Stimulated activated naive CD4-positive, alpha-beta T cell treated with Interleukin-2 at 50 U/mL for 16 hours (primary cell): ENCODE measurements around the gene TNS1.
"Not testable (repeated sequence)": the region's sequence is repeated elsewhere in the genome, so short reads cannot be mapped to it uniquely, and the experiment has no call there.

ENCODE experiments used
- DNase-seq: peaks from one replicate; lab custom pipeline; 2025; lab: John Stamatoyannopoulos, UW

TNS1 gene

GRCh38 chr2:217809736-217810135, 193.1 kb downstream of the TNS1 start:
- no peak for DNase-seq

DNA sequence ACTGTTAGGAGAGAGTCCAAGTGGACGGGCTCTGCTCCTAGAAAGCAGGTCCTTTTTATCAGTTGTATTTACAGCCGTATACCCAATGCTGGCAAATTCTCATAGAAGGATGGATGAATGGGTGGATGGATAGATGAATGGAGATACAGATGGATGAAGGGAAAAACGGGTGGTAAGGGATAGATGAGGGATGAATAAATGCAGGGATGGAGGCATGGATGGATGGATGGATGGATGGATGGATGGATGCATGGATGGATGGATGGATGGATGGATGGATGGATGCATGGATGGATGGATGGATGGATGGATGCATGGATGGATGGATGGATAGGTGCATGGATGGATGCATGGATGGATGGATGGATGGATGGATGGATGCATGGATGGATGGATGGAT, 193.8 kb downstream of the TNS1 start:
- DNase-seq: not testable (repeated sequence)

DNA sequence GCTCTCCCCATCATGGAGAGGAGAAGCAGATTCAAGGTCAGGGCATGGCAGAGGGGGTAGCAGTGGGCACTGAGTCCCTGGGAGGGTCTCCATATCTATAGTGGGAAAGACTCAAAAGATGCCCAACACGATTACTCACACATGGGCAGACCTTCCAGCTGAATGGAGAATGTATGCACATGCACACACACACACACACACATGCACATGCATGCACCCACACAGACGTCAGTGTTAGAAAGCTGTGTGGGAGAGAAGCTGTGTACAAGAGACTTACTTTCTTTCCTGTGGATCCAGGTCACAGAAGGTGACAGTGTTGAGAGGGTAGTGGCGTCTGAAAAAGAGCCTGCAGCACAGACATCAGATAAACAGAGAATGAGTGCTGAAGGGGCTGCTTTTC, 194.5 kb downstream of the TNS1 start:
- no peak for DNase-seq

DNA sequence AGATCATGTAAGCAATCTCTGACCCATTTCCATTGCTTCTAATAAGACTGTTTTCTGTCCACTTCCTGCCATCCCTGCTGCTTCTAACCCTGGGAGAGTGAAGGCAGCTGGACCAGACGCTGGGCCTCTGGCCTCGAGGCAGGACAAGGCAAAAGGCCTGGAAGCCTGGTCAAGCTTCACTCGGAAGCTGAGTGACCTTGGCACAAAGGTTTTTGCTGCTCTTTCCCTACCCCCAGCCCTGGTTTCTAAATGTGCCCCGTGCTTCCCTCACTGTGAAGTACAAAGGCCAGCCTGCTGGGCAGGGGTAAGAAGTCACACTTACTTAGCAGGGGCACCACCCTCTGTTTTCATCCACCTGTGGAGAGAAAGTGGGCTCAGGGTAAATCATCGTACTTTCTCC, 195.0 kb downstream of the TNS1 start:
- DNase-seq: no peak

GRCh38 chr2:217807025-217807424, 195.8 kb downstream of the TNS1 start:
- no peak for DNase-seq

- DNase-seq: no peak
Measured at GRCh38 chr2:217806482-217806765, 196.4 kb downstream of the TNS1 start.

DNA sequence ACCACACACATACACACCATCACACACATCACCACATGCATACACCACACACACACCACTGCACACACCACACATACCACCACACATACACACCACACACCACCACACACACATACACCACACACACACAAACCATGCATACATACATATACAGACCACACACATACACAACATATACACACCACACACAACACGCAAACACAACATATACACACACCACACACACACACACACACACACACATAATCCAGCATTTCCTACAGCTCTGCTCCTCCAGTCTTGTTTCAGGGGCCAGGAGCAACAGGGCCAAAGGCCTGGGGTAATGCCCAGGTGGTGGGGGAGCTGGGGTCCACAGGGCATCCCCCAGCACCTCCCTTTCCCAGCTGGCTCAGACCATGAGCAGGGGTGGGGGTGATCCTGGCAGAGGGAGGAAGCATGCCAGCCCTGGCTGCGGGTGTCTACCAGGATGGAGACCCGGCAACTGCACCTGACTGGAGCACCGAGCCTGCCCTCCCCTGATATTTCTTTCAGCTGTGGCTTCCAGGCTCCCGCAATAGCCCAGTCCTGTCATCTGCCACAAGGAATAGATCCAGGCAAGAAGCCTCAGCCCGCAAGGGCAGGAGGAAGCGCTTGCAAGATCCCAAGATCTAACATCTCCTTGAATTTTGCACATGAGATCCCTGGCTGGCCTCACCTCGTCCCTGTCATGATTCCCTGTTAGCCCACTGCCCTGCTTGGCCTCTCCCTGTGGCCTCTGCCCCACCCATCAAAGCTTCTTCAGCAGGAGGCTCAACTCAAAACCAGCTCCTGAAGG, 196.9 kb downstream of the TNS1 start:
- DNase-seq: no peak

DNA sequence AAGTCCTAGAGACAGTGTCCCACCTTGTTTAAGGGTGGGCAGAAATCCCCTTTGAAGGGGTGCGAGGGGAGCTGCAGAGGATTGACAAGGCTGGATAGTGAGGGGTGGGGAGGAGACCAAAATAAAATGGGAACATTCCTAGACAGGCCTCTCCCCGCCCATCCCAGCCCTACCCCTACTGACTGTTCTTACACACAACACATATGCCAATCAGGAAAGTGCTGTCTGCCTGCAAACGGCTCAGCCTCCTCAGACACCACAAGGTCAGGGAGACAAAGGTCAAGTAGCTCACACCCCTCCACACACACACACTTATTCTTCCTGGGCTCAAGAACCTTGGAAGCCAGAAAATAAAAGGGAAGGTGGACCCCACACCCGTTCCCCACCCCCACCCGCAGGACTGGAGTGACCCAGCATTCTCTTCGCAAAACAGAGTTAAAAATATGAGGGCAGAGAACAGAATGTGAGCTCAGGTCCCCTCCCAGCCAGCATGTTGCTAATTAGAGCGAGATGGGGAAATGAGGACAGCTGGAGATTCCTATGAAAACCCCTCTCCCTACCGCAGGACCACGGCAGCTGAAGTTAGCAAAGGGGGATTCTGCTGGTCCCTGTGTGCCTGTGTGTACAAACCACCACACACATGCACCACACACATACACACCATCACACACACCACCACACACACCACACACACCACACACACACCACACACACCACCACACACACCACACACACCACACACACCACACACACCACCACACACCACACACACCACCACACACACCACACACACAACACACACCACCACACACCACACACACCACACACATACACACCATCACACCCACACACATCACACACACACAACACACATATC, 197.8 kb downstream of the TNS1 start:
- no peak for DNase-seq

GRCh38 chr2:217804338-217804737, 198.5 kb downstream of the TNS1 start:
- DNase-seq: no peak

DNA sequence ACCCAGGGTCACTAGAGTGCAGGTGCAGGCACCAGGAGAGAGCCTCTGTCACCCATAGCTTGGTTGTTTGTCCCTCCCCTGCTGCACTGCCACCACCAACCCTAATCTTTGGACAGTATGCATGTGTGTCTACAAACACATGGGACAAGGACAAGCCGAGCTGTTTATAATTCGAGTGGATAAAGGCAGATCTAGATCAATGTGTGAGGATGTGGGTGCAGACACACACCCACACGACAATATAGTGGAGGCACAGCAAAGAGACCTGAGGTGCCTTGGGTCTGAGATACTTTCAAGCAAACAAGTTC, 199.2 kb downstream of the TNS1 start:
- DNase-seq: no peak

GRCh38 chr2:217802876-217803652, 199.7 kb downstream of the TNS1 start:
- no peak for DNase-seq

DNA sequence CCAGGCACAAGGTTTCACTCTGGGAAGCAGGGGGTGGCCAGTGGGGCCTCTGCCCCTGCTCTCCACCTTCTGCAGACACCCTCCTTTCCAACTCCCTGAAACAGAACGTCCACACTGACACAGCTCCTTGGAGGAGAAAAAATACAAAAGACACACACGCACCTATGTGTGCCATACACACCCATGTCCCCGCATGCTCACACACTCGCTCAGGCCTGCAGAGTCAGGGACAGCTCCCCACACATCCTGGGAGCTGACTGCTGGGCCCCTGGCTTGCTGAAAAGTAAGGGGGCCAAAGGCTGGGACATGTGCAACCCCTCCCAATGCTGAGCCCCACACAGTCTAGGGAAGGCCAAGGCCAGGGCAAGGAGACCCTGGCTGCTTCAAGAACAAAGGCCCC, 200.5 kb downstream of the TNS1 start:
- no peak for DNase-seq

GRCh38 chr2:217801711-217802110, 201.1 kb downstream of the TNS1 start:
- no peak for DNase-seq

DNA sequence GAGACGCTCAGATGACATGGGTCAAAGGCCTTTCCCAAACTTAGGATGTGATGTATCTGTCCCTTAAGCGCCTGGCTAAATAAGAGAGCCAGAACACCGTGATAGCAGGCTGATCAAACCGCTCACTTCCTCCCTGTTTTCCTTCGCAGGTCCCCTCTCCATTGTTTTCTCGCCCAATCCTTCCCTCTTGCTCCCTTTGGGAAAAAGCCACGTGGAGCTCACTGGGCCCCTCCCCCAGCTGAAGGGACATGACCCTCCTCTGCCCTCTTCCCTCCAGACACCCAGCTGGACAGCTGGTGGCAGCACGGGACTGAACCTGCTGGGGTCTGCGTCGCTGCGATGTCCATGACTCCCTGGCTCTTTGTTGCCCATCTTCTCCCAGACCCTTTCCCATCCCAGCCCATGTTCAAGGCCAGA, 201.7 kb downstream of the TNS1 start:
- no peak for DNase-seq

DNA sequence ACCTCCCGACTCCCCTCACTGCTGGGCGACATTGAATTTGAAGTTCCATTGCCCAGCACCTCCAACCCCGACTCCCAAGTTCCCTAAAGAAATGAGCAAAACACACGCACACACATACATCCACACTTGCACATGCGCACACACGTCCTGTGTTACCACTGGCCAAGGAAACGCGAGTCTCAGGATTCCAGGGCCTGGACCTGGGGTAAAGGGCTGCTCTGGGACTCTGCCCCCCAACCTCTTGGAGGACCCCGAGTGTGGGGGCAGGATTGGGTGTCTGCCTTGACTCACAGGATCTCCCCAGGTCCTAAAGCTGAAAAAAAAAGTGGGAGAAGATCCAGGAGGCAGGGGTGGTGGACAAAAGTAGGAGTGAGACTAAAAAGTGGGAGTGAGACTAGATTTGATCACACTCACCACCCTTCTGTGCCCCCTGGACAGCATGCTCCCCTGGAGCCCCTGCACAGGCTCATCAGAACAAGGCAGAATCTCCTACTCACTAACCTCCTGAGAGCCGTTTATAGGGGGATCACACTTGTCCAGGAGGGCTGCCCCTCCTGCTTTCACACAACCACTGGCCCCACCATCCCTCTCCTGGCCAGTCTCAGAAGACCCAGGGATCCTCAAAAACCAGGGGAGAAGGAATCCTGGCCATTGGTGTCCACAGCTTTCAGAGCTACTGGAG, 202.2 kb downstream of the TNS1 start:
- no peak for DNase-seq

DNA sequence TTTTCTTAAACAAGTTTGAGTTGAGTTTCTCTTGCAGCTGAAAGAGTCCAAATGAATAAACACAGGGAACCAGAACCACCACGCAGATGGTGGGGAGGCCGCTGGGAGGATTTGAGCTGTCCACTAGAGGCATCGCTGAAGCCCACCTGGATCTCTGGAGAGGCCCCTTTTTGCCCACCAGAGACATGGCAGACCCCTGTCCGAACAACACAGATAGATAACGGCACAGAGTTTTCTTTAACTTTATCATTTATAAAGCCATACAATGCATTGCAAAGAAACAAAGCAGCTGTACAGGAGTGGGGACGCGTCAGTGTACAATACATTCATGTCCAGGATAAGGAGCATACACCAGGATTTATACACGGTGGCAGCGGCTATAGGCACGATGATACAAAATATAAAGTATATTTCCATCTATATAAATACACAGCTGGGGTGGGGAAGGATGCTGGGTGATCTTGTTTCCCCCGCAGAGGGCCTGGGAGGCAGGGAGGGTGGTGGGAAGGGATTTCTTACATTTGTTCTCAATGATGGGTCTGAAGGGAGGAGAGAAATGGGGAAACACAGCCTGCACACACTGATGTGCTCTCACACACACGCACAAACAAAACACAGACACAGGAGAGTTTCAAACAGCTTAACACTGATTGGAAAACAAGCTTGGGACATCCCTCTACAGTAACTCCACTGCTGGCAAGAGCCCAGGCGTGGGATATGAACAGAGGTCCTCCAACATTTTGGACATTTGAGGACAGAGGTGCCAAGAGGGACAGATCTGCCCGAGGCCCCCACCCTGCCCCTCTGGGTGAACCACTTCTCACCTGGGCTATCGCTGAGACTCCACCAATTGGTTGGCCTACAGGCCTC, 203.0 kb downstream of the TNS1 start:
- no peak for DNase-seq

- no peak for DNase-seq
Measured at GRCh38 chr2:217798743-217799562, 203.8 kb downstream of the TNS1 start.

GRCh38 chr2:217798191-217798590, 204.6 kb downstream of the TNS1 start:
- no peak for DNase-seq

DNA sequence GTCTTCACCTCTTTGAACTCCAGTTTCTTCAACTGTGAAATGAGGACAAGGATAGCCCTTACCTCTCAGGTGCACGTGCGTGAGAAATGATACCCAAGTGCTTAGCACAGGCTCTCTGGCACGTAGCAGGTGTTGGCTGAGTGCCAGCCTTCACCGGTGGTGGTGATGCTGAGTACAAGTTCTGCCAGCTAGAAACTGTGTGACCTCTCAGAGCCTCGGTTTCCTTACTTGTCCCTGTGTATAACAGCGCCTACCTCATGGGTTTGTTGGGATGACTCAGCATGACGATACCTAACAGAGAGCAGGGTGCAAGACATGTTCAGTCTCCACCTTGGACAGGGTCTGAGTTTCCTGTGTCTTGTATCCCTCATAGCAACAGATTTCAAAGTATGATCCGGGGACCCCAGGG, 205.1 kb downstream of the TNS1 start:
- DNase-seq: no peak

DNA sequence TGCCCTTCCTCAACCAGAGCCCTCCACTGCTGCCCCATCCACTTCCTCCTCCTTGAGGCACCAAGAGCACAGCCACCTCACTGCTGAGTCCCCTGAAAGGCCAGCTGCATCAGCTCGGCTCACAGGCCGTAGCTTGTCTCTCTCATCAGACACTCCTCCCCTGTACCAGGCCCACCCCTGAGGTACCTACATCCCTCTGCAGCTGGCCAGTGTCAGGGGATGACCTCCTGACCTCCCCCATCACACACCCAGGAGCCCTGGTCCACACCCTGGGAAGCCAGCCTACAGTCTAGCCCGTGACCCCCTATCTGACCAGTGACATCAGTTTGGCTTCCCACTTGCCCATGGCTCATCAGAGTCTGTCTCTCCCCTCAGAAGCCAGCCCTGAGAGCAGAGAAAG, 205.6 kb downstream of the TNS1 start:
- no peak for DNase-seq
